Measurements from ENCODE around the gene SLF2.

- TF ChIP-seq CTCF (IDR thresholded peaks at IDR 0.05 in 4 of 5, conservative IDR thresholded peaks at IDR 0.05 in 1 of 5), result no peak
- no peak for TF ChIP-seq POLR2A (IDR thresholded peaks at IDR 0.05)
Observed at GRCh38 chr10:100988166-100988565, 75.4 kb downstream of the SLF2 start.
